Measurements from ENCODE around the gene HECW1.
"Not testable (repeated sequence)": the region's sequence is repeated elsewhere in the genome, so short reads cannot be mapped to it uniquely, and the experiment has no call there.

The HECW1 gene

DNA sequence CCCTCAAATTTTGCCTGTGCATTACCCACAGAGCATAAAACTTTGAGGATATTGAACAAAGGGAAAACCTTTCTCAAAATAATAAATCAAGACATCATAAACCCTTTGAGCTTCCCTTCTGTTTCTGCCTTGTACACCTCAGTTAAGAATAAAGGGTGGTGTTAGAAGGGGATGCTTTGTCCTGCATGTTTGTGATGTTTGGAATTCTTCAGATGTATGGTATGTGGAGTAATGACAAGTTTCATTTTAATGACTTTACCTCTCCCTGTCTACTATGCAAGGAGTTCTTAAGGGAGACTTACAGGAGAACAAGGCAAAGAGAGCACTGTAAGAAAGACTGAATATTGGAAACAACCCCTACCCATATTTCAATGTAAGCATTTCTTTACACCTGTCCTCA is 99.2 kb downstream of the HECW1 start:
- TF ChIP-seq, protein P1, sequence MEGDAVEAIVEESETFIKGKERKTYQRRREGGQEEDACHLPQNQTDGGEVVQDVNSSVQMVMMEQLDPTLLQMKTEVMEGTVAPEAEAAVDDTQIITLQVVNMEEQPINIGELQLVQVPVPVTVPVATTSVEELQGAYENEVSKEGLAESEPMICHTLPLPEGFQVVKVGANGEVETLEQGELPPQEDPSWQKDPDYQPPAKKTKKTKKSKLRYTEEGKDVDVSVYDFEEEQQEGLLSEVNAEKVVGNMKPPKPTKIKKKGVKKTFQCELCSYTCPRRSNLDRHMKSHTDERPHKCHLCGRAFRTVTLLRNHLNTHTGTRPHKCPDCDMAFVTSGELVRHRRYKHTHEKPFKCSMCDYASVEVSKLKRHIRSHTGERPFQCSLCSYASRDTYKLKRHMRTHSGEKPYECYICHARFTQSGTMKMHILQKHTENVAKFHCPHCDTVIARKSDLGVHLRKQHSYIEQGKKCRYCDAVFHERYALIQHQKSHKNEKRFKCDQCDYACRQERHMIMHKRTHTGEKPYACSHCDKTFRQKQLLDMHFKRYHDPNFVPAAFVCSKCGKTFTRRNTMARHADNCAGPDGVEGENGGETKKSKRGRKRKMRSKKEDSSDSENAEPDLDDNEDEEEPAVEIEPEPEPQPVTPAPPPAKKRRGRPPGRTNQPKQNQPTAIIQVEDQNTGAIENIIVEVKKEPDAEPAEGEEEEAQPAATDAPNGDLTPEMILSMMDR (IDR thresholded peaks at IDR 0.05; ENCODE audit: low read length, missing control alignments): no peak
- no peak overlapping the region for H3K4me3 ChIP-seq (replicated peaks; ENCODE audit: low read depth, low read length)
- DNase-seq (ENCODE audit: low read depth): no peak

DNA sequence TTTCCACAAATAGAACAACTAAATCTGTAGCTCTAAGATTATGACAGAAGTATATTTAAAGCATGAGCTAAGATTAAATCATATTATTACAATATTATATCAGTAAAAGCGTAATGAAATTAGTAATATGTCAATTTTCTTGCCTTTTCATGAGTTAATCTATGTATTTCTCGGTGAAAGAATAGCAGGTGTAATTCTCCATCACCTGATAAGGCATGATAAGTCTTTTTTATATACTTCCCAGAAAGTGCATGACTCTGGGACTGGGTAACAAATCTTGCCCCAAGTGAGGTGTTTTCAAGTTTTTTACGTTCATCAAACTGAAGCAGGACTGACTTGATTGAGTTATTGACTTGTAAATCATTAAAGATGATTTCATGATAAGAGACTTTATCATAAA is 100.5 kb downstream of the HECW1 start:
- no peak for DNase-seq (ENCODE audit: low read depth)

DNA sequence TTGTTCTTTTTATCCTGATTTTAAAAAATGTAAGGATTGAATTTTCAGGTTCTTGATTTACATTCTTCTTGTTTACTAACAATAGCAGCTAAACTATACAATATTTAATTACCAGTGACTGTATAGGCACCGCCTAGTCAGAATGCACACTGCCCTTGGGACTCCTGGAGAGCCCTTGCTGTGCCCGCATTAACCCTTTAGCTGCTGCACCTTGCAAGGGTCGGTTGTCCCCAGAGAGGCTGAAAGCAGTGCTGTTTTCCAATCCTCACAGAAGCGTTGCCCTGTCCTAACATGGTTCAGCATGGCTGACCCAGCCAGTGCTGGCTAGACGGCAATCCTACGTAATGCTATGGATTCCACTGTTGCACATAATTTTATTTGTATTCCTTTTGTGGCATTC is 102.6 kb downstream of the HECW1 start:
- no peak overlapping the region for H3K4me3 ChIP-seq (replicated peaks; ENCODE audit: low read depth, low read length)
- no peak for DNase-seq (ENCODE audit: low read depth)
- TF ChIP-seq, protein P1 (IDR thresholded peaks at IDR 0.05; ENCODE audit: low read length, missing control alignments): no peak

More for the DNA sequence above, 100.5 kb downstream of the HECW1 start:
- no peak overlapping the region for H3K4me3 ChIP-seq (replicated peaks; ENCODE audit: low read depth, low read length)
- TF ChIP-seq, protein P1 (IDR thresholded peaks at IDR 0.05; ENCODE audit: low read length, missing control alignments): no peak

DNA sequence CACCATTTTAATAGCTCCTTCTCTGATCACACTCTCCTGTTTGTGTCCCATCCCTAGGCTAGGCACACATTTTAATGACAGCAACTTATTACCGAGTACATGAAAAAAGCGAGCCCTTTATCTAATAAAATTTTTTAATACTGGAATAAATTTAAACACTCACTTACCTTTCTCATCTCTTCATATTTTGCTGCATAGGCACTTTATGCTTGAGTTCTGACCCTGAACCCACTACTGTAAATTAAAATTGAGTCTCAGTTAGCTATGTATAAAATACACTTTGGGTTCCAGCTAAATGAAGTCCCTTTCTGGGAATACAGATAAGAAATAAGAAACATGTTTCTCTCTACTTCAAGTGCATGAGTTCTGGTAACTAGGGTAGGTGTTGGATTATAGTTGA is 104.6 kb downstream of the HECW1 start:
- TF ChIP-seq, protein P1 (IDR thresholded peaks at IDR 0.05; ENCODE audit: low read length, missing control alignments): no peak
- DNase-seq (ENCODE audit: low read depth): no peak

DNA sequence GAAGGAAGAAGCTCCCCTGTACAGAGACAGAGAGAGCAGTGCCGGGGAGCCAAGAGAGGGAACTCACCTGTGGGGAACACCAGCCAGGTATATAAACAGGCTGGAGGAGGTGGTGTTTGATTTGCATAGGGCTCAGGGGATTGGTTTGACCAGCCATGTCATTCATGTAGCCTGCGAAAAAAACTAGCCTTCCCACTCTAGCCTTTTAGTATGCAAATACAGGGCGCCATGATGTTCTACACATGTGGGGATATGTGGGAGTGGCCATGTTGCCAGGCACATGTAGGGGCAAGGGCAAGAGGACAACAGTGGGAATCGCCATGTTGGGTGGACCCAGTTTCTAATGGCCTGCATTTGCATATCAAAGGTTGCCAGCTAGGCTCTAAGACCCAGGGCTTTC is 106.5 kb downstream of the HECW1 start:
- not testable (repeated sequence) for DNase-seq (ENCODE audit: low read depth); H3K4me3 ChIP-seq (replicated peaks; ENCODE audit: low read depth, low read length)

More for the DNA sequence above, 104.6 kb downstream of the HECW1 start:
- no peak overlapping the region for H3K4me3 ChIP-seq (replicated peaks; ENCODE audit: low read depth, low read length)

DNA sequence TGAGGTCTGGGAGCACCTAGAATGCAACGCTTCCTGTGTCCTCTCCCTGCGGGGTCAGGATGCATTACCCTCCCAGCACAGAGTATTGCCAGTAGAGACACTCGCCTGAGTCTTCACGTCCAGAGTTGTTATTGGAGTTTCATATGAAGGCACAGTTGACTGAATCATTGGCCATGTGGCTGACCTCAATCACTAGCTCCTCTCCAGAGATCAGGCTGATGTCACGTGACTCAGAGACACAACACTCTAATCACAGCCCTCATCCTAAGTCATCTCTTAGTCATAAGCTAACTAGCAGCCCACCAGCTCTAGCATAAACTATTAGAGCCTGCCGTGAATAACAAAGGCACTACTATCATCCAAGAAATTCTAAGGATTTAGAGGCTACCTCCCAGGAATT is 107.8 kb downstream of the HECW1 start:
- no peak overlapping the region for H3K4me3 ChIP-seq (replicated peaks; ENCODE audit: low read depth, low read length)
- peak; percentile 27 for DNase-seq (ENCODE audit: low read depth)
- TF ChIP-seq, protein P1 (IDR thresholded peaks at IDR 0.05; ENCODE audit: low read length, missing control alignments): no peak

DNA sequence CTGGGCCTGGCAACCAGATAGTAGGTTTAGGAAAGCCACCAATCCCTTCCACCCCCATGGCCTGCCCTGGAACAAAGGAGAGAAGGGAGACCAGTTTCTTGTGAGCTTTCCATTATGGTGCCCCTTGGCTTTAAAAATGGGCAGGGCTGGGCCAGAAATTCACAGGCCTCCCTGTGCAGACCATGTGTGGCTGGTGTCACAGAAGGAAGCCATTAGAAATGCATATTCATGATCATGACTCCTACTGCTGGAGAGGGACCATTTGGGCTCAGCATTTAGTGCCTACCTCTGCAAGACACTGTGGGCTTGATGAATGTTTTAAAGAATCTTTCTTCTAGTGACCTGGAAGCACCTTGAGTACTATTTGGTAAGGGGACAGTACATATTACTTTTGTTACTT is 108.3 kb downstream of the HECW1 start:
- DNase-seq (ENCODE audit: low read depth): no peak
- TF ChIP-seq, protein P1 (IDR thresholded peaks at IDR 0.05; ENCODE audit: low read length, missing control alignments): no peak
- H3K4me3 ChIP-seq (replicated peaks; ENCODE audit: low read depth, low read length): no peak overlapping the region
